Hepatocyte (in vitro differentiated cells): Measurements from ENCODE around the gene PGC.

Source experiments
- CTCF ChIP-seq: fragments of 200-600 bp; sonication (generic); IDR thresholded peaks from 2 replicates; pipeline ENCODE4 v1.5.1; 2016; ENCODE audit warnings: antibody characterized with exemption, mild to moderate bottlenecking; ENCODE audit not compliant: poor library complexity
- EZH2phosphoT487 ChIP-seq: fragments of 200-600 bp; sonication (generic); IDR thresholded peaks from one replicate; pipeline ENCODE4 v1.6.1; 2018; ENCODE audit warnings: antibody characterized with exemption, mild to moderate bottlenecking, low read depth, moderate library complexity; ENCODE audit not compliant: unreplicated experiment, severe bottlenecking

GRCh38 chr6:41756354-41756753, 9.2 kb upstream of the PGC start:
- TF ChIP-seq EZH2phosphoT487: no peak
- no peak for TF ChIP-seq CTCF
